ENCODE measurements around the gene SCNN1B.

GRCh38 chr16:23258919-23259237, 43.2 kb upstream of the SCNN1B start:
- TF ChIP-seq GLIS2 (tag by site-specific recombination; IDR thresholded peaks at IDR 0.05) (no peak), PATZ1 (tag by site-specific recombination; IDR thresholded peaks at IDR 0.05) (no peak), ZBTB11 (tag by site-specific recombination; conservative IDR thresholded peaks at IDR 0.05; ENCODE audit: low read depth) (no peak), ZNF558 (tag by site-specific recombination; IDR thresholded peaks at IDR 0.05) (no peak), ZBTB17 (tag by site-specific recombination; IDR thresholded peaks at IDR 0.05) (no peak)
- TF ChIP-seq, protein P1, sequence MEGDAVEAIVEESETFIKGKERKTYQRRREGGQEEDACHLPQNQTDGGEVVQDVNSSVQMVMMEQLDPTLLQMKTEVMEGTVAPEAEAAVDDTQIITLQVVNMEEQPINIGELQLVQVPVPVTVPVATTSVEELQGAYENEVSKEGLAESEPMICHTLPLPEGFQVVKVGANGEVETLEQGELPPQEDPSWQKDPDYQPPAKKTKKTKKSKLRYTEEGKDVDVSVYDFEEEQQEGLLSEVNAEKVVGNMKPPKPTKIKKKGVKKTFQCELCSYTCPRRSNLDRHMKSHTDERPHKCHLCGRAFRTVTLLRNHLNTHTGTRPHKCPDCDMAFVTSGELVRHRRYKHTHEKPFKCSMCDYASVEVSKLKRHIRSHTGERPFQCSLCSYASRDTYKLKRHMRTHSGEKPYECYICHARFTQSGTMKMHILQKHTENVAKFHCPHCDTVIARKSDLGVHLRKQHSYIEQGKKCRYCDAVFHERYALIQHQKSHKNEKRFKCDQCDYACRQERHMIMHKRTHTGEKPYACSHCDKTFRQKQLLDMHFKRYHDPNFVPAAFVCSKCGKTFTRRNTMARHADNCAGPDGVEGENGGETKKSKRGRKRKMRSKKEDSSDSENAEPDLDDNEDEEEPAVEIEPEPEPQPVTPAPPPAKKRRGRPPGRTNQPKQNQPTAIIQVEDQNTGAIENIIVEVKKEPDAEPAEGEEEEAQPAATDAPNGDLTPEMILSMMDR (tag by site-specific recombination; IDR thresholded peaks at IDR 0.05) = no peak
- TF ChIP-seq, protein P2, sequence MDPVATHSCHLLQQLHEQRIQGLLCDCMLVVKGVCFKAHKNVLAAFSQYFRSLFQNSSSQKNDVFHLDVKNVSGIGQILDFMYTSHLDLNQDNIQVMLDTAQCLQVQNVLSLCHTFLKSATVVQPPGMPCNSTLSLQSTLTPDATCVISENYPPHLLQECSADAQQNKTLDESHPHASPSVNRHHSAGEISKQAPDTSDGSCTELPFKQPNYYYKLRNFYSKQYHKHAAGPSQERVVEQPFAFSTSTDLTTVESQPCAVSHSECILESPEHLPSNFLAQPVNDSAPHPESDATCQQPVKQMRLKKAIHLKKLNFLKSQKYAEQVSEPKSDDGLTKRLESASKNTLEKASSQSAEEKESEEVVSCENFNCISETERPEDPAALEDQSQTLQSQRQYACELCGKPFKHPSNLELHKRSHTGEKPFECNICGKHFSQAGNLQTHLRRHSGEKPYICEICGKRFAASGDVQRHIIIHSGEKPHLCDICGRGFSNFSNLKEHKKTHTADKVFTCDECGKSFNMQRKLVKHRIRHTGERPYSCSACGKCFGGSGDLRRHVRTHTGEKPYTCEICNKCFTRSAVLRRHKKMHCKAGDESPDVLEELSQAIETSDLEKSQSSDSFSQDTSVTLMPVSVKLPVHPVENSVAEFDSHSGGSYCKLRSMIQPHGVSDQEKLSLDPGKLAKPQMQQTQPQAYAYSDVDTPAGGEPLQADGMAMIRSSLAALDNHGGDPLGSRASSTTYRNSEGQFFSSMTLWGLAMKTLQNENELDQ (tag by site-specific recombination; IDR thresholded peaks at IDR 0.05; ENCODE audit: low read depth) = no peak
- TF ChIP-seq, protein P3, sequence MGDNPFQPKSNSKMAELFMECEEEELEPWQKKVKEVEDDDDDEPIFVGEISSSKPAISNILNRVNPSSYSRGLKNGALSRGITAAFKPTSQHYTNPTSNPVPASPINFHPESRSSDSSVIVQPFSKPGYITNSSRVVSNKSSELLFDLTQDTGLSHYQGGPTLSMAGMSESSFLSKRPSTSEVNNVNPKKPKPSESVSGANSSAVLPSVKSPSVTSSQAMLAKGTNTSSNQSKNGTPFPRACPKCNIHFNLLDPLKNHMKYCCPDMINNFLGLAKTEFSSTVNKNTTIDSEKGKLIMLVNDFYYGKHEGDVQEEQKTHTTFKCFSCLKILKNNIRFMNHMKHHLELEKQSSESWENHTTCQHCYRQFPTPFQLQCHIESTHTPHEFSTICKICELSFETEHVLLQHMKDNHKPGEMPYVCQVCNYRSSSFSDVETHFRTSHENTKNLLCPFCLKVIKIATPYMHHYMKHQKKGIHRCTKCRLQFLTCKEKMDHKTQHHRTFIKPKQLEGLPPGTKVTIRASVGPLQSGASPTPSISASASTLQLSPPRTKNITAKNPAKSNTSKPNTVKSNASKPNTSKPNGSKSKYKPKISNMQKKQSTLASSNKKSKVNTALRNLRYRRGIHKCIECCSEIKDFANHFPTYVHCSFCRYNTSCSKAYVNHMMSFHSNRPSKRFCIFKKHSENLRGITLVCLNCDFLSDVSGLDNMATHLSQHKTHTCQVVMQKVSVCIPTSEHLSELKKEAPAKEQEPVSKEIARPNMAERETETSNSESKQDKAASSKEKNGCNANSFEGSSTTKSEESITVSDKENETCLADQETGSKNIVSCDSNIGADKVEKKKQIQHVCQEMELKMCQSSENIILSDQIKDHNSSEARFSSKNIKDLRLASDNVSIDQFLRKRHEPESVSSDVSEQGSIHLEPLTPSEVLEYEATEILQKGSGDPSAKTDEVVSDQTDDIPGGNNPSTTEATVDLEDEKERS (tag by site-specific recombination; IDR thresholded peaks at IDR 0.05) = no peak

Data from HEK293 (cell line).